ENCODE data around the gene HMGXB4. TPM values are rescaled to one million over a fixed set of nuclear protein-coding genes. Genes with fewer than 3 reads are reported as not detected.

The HMGXB4 gene
- total and polyA plus RNA-seq, 4 donors = 4.0 to 9.9 (median 7.5) TPM

- no peak for DNase-seq (ENCODE audit: low spot score)
- Histone ChIP-seq H3K4me1 (ENCODE audit: control insufficient read depth in 4 of 4, insufficient read depth in 4 of 4, low read length in 3 of 4) (no peaks in the 10 kb centered on the region), H3K9ac (ENCODE audit: low read depth in 1 of 2, low read length in 2 of 2) (no peak overlapping the region), H3K4me3 (ENCODE audit: low read depth in 1 of 3, low read length in 3 of 3) (no peak overlapping the region), H3K27ac (ENCODE audit: low read depth in 1 of 2, low read length in 2 of 2) (no peak overlapping the region), H3K9me3 (ENCODE audit: control insufficient read depth in 4 of 4, low read length in 3 of 4) (no peaks in the 10 kb centered on the region), H3K27me3 (ENCODE audit: control insufficient read depth in 4 of 4, insufficient read depth in 4 of 4, low read length in 3 of 4) (peaks cover 0 to 5% (median 0%) of the 10 kb centered on the region in 4 donors), H3K36me3 (ENCODE audit: control insufficient read depth in 4 of 4, insufficient read depth in 3 of 4, low read depth in 1 of 4, low read length in 3 of 4) (no peaks in the 10 kb centered on the region)
- TF ChIP-seq ZBTB33 (IDR thresholded peaks at IDR 0.05) (no peak), TAF1 (conservative IDR thresholded peaks at IDR 0.05) (no peak), FOXA1 (IDR thresholded peaks at IDR 0.05) (no peak), JUND (IDR thresholded peaks at IDR 0.05) (no peak), CTCF (IDR thresholded peaks at IDR 0.05; ENCODE audit: low read depth, low read length, missing input control) (no peak), REST (IDR thresholded peaks at IDR 0.05) (no peak), RXRA (IDR thresholded peaks at IDR 0.05) (no peak)
- WGBS = 71% methylated on average over 3 of the region's 3 CpGs
Measured at GRCh38 chr22:35219012-35219411, 38.3 kb upstream of the HMGXB4 start.

- Histone ChIP-seq H3K27ac (ENCODE audit: low read depth in 1 of 2, low read length in 2 of 2) (no peak overlapping the region), H3K4me1 (ENCODE audit: control insufficient read depth in 4 of 4, insufficient read depth in 4 of 4, low read length in 3 of 4) (no peaks in the 10 kb centered on the region), H3K36me3 (ENCODE audit: control insufficient read depth in 4 of 4, insufficient read depth in 3 of 4, low read depth in 1 of 4, low read length in 3 of 4) (no peaks in the 10 kb centered on the region), H3K9me3 (ENCODE audit: control insufficient read depth in 4 of 4, low read length in 3 of 4) (no peaks in the 10 kb centered on the region), H3K4me3 (ENCODE audit: low read depth in 1 of 3, low read length in 3 of 3) (no peak overlapping the region), H3K9ac (ENCODE audit: low read depth in 1 of 2, low read length in 2 of 2) (no peak overlapping the region), H3K27me3 (ENCODE audit: control insufficient read depth in 4 of 4, insufficient read depth in 4 of 4, low read length in 3 of 4) (peaks cover 0 to 6% (median 2%) of the 10 kb centered on the region in 4 donors)
- DNase-seq (ENCODE audit: low spot score) = no peak
- 58% methylated on average over 2 of the region's 2 CpGs for WGBS
- TF ChIP-seq RXRA (IDR thresholded peaks at IDR 0.05) (no peak), JUND (IDR thresholded peaks at IDR 0.05) (no peak), FOXA2 (IDR thresholded peaks at IDR 0.05) (no peak), MAX (IDR thresholded peaks at IDR 0.05) (no peak), HNF4G (IDR thresholded peaks at IDR 0.05) (no peak), GABPA (IDR thresholded peaks at IDR 0.05 in 1 of 2, conservative IDR thresholded peaks at IDR 0.05 in 1 of 2) (no peak), EGR1 (IDR thresholded peaks at IDR 0.05; ENCODE audit: low read depth in 2 of 2) (no peak), TAF1 (conservative IDR thresholded peaks at IDR 0.05) (no peak), CTCF (IDR thresholded peaks at IDR 0.05; ENCODE audit: low read depth, low read length, missing input control) (no peak), RAD21 (IDR thresholded peaks at IDR 0.05) (no peak), REST (IDR thresholded peaks at IDR 0.05) (no peak), NR2F2 (IDR thresholded peaks at IDR 0.05) (no peak), ZBTB33 (IDR thresholded peaks at IDR 0.05) (no peak), FOXA1 (IDR thresholded peaks at IDR 0.05) (no peak), ATF3 (IDR thresholded peaks at IDR 0.05) (no peak)
Measured at GRCh38 chr22:35220221-35220620, 37.1 kb upstream of the HMGXB4 start.

All from liver (tissue), 9 donors.